ENCODE data around the gene TLE4. TPM values are rescaled to one million over a fixed set of nuclear protein-coding genes. Genes with fewer than 3 reads are reported as not detected.
"Not testable (repeated sequence)": the region's sequence is repeated elsewhere in the genome, so short reads cannot be mapped to it uniquely, and the experiment has no call there.

TLE4 gene
- total and polyA plus RNA-seq, 10 of the 15 experiments (the other 5 are each of a cell fraction or from before 2014, with no cell fraction given) = 5.3 to 53.3 (median 23.3) TPM

DNA sequence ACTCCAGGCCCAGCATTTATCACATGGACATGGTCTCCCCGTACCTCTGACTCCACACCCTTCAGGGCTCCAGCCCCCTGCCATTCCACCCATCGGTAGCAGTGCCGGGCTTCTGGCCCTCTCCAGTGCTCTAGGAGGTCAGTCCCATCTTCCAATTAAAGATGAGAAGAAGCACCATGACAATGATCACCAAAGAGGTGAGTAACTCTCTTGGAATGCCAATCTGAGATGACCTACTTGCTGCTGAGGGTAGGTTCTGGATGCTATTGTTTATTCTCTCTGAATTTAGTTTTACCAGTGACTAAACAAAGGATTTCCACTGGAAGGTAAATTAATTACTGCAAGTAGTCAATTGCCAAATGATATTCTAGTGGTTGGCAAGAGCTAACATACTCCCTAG is 80.8 kb downstream of the TLE4 start:
- Histone ChIP-seq H3K9ac (ENCODE audit: control insufficient read depth, insufficient read depth, low read length) (no peak overlapping the region), H3K9me3 (replicated peaks; ENCODE audit: control insufficient read depth, insufficient read depth, low read length) (no peaks in the 10 kb centered on the region), H3K79me2 (ENCODE audit: control insufficient read depth, insufficient read depth, low read length) (no peaks in the 10 kb centered on the region), H3K36me3 (ENCODE audit: control insufficient read depth in 2 of 2, insufficient read depth in 2 of 2, low read length in 1 of 2) (peaks cover 0 to 4% of the 10 kb centered on the region in 2 experiments), H4K20me1 (ENCODE audit: control insufficient read depth, insufficient read depth) (no peaks in the 10 kb centered on the region), H3K27me3 (replicated peaks in 1 of 2; ENCODE audit: control insufficient read depth in 2 of 2, insufficient read depth in 2 of 2, low read length in 1 of 2) (no peaks in the 10 kb centered on the region), H3K4me3 (no peak overlapping the region), H3K4me1 (ENCODE audit: control insufficient read depth, insufficient read depth, low read length) (no peaks in the 10 kb centered on the region), H2AFZ (ENCODE audit: control insufficient read depth, low read depth, low read length) (no peak overlapping the region), H3K27ac (ENCODE audit: control insufficient read depth, insufficient read depth) (no peak overlapping the region), H3K4me2 (ENCODE audit: control insufficient read depth, insufficient read depth) (no peak overlapping the region)
- intact Hi-C loops (cut with micrococcal nuclease; ENCODE audit: unreplicated experiment) (no loop called here), in situ Hi-C loops (cut with MboI) (no loop called here)
- FAIRE-seq = no peak
- ChIA-PET POLR2A (no interaction called here), CTCF (no interaction called here), SMC1A (ENCODE audit: uncharacterized antibody, unreplicated experiment) (no interaction called here), RAD21 (ENCODE audit: unreplicated experiment) (no interaction called here)
- no TSS peak for BruUV-seq (replicated peaks)
- no peak for ATAC-seq
- TF ChIP-seq, protein P1, sequence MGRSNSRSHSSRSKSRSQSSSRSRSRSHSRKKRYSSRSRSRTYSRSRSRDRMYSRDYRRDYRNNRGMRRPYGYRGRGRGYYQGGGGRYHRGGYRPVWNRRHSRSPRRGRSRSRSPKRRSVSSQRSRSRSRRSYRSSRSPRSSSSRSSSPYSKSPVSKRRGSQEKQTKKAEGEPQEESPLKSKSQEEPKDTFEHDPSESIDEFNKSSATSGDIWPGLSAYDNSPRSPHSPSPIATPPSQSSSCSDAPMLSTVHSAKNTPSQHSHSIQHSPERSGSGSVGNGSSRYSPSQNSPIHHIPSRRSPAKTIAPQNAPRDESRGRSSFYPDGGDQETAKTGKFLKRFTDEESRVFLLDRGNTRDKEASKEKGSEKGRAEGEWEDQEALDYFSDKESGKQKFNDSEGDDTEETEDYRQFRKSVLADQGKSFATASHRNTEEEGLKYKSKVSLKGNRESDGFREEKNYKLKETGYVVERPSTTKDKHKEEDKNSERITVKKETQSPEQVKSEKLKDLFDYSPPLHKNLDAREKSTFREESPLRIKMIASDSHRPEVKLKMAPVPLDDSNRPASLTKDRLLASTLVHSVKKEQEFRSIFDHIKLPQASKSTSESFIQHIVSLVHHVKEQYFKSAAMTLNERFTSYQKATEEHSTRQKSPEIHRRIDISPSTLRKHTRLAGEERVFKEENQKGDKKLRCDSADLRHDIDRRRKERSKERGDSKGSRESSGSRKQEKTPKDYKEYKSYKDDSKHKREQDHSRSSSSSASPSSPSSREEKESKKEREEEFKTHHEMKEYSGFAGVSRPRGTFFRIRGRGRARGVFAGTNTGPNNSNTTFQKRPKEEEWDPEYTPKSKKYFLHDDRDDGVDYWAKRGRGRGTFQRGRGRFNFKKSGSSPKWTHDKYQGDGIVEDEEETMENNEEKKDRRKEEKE (IDR thresholded peaks at IDR 0.05) = no peak
- TF ChIP-seq, protein P2, sequence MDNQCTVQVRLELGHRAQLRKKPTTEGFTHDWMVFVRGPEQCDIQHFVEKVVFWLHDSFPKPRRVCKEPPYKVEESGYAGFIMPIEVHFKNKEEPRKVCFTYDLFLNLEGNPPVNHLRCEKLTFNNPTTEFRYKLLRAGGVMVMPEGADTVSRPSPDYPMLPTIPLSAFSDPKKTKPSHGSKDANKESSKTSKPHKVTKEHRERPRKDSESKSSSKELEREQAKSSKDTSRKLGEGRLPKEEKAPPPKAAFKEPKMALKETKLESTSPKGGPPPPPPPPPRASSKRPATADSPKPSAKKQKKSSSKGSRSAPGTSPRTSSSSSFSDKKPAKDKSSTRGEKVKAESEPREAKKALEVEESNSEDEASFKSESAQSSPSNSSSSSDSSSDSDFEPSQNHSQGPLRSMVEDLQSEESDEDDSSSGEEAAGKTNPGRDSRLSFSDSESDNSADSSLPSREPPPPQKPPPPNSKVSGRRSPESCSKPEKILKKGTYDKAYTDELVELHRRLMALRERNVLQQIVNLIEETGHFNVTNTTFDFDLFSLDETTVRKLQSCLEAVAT (IDR thresholded peaks at IDR 0.05) = no peak
- no peak for DNase-seq (ENCODE audit: low read depth, low spot score)
- WGBS (ENCODE audit: insufficient coverage, insufficient replicate concordance, low lambda C conversion rate, missing lambda C conversion rate) = 100% methylated on average over 3 of the region's 3 CpGs

DNA sequence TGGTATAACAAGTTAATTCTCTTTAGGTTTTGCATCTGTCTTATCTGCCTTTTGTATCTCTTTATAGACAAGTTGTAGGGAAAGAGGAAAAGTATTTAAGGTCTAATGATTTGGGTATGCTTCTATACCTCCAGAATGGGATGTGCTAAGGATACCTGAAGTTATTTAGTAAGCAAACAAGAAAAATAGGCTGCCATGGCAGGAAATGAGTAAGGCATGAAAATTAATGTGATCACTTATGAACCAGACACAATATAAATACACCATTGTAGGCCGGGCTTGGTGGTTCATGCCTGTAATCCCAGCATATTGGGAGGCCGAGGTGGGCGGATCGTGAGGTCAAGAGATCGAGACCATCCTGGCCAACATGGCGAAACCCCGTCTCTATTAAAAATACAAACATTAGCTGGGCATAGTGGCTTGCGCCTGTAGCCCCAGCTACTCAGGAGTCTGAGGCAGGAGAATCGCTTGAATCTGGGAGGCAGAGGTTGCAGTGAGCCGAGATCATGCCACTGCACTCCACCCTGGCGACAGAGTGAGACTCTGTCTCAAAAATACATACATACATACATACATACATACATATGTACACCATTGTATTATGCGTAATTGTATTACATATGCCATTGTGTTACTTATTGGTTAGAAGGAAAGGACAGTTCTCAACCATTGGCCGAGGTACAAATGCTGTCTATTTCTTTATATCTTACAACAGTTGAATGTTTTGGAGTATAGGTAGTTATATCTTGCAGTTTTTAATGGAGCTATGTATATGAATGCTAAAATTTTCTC is 83.0 kb downstream of the TLE4 start:
- H3K9me3 ChIP-seq (replicated peaks; ENCODE audit: control insufficient read depth, insufficient read depth, low read length); H3K9ac ChIP-seq (ENCODE audit: control insufficient read depth, insufficient read depth, low read length); H3K36me3 ChIP-seq (ENCODE audit: control insufficient read depth in 2 of 2, insufficient read depth in 2 of 2, low read length in 1 of 2); DNase-seq (ENCODE audit: low read depth, low spot score); CTCF ChIA-PET; H3K4me1 ChIP-seq (ENCODE audit: control insufficient read depth, insufficient read depth, low read length); H3K27ac ChIP-seq (ENCODE audit: control insufficient read depth, insufficient read depth); H3K27me3 ChIP-seq (replicated peaks in 1 of 2; ENCODE audit: control insufficient read depth in 2 of 2, insufficient read depth in 2 of 2, low read length in 1 of 2); H4K20me1 ChIP-seq (ENCODE audit: control insufficient read depth, insufficient read depth); H3K79me2 ChIP-seq (ENCODE audit: control insufficient read depth, insufficient read depth, low read length); H3K4me3 ChIP-seq; BruUV-seq (replicated peaks); in situ Hi-C loops (cut with MboI); FAIRE-seq; H2AFZ ChIP-seq (ENCODE audit: control insufficient read depth, low read depth, low read length); ATAC-seq; H3K4me2 ChIP-seq (ENCODE audit: control insufficient read depth, insufficient read depth); intact Hi-C loops (cut with micrococcal nuclease; ENCODE audit: unreplicated experiment): not testable (repeated sequence)
- WGBS (ENCODE audit: insufficient coverage, insufficient replicate concordance, low lambda C conversion rate, missing lambda C conversion rate) = 98% methylated on average over 13 of the region's 13 CpGs
- ChIA-PET POLR2A (interaction anchor here (0.7 kb wide), 1 partner anchor 97 kb away, joined by 3 read pairs; no protein-coding TSS in a partner anchor), SMC1A (ENCODE audit: uncharacterized antibody, unreplicated experiment) (interaction anchor here (0.9 kb wide), 1 partner anchor 16 kb away, joined by 4 read pairs; no protein-coding TSS in a partner anchor), RAD21 (ENCODE audit: unreplicated experiment) (interaction anchor here (0.7 kb wide), 1 partner anchor 10 kb away, joined by 3 read pairs; no protein-coding TSS in a partner anchor)
